H1 (cell line): Measurements from ENCODE around the gene CFDP1. TPM values are rescaled to one million over a fixed set of nuclear protein-coding genes. Genes with fewer than 3 reads are reported as not detected.

Experiments
- CTCF ChIA-PET: fragments of 300-600 bp; sonication (Branson Sonifier 250); formaldehyde crosslinking; loops from one replicate; lab custom pipeline; 2021; ENCODE audit not compliant: partially characterized antibody; lab: Charles Lee
- POLR2A ChIA-PET: fragments of 300-600 bp; sonication (Branson Sonifier 250); formaldehyde crosslinking; loops from one replicate; lab custom pipeline; 2021; ENCODE audit warnings: inconsistent platforms; ENCODE audit not compliant: partially characterized antibody; lab: Charles Lee
- DNase-seq, 2 experiments: peaks; one replicate each; pipeline versions ENCODE4 v3.0.0 to v3.0.0-alpha.2; 2010 to 2022; ENCODE audit warnings: low spot score in 2 of 2, low read depth in 1 of 2, mixed read lengths in 1 of 2
- FAIRE-seq: peaks from 2 replicates; lab custom pipeline; 2011; peaks lifted over from hg19 to GRCh38; lab: Jason Lieb, UNC
- H2AFZ ChIP-seq: 2 replicates; pipeline ENCODE4 v1.8.1; 2012; ENCODE audit warnings: low read length, inconsistent platforms
- H2AK5ac ChIP-seq: 2 replicates; pipeline ENCODE4 v1.6.1; 2013; ENCODE audit warnings: low read depth, low read length
- H2BK120ac ChIP-seq: replicated peaks from 2 replicates; pipeline ENCODE3; 2013; ENCODE audit warnings: low read depth, low read length, inconsistent platforms
- H2BK12ac ChIP-seq: 2 replicates; pipeline ENCODE4 v1.6.1; 2013; ENCODE audit warnings: low read depth, low read length
- H2BK15ac ChIP-seq: 2 replicates; pipeline ENCODE4 v1.6.1; 2013; ENCODE audit warnings: low read length
- H2BK20ac ChIP-seq: 2 replicates; pipeline ENCODE4 v1.6.1; 2013; ENCODE audit warnings: low read length
- H2BK5ac ChIP-seq: 2 replicates; pipeline ENCODE4 v1.6.1; 2013; ENCODE audit warnings: low read depth, low read length
- H3K14ac ChIP-seq: 2 replicates; pipeline ENCODE4 v1.6.1; 2013; ENCODE audit warnings: inconsistent platforms; ENCODE audit not compliant: insufficient read length
- H3K18ac ChIP-seq: 2 replicates; pipeline ENCODE4 v1.6.1; 2013; ENCODE audit warnings: low read length; ENCODE audit errors: extremely low read depth
- H3K23ac ChIP-seq: 2 replicates; pipeline ENCODE4 v1.6.1; 2013; ENCODE audit warnings: inconsistent platforms; ENCODE audit not compliant: insufficient read length
- H3K23me2 ChIP-seq: 2 replicates; pipeline ENCODE4 v1.6.1; 2013; ENCODE audit warnings: low read depth, low read length
- H3K27ac ChIP-seq: 2 replicates; pipeline ENCODE4 v1.6.1; 2011; ENCODE audit warnings: low read depth, low read length, inconsistent platforms
- H3K27me3 ChIP-seq, 4 experiments: replicated peaks in 1 of 4; 1 replicate in 1 of 4; 2 replicates in 3 of 4; pipeline versions ENCODE4 v1.6.1 to v1.8.1; 2011 to 2013; ENCODE audit warnings: low read length in 3 of 4, mild to moderate bottlenecking in 3 of 4, inconsistent platforms in 2 of 4, mixed read lengths in 2 of 4, moderate library complexity in 1 of 4; ENCODE audit not compliant: control insufficient read depth in 3 of 4, insufficient read depth in 3 of 4; ENCODE audit errors: extremely low read depth in 1 of 4
- H3K36me3 ChIP-seq, 4 experiments: 2 replicates each; pipeline versions ENCODE4 v1.6.1 to v1.8.1; 2011 to 2013; ENCODE audit warnings: mild to moderate bottlenecking in 4 of 4, low read length in 3 of 4, moderate library complexity in 2 of 4, control low read depth in 1 of 4, inconsistent platforms in 1 of 4; ENCODE audit not compliant: insufficient read depth in 4 of 4, control insufficient read depth in 2 of 4
- H3K4ac ChIP-seq: replicated peaks from 2 replicates; pipeline ENCODE3; 2013; ENCODE audit warnings: low read length, low read depth, mixed read lengths, inconsistent platforms; ENCODE audit not compliant: insufficient read length
- H3K4me1 ChIP-seq, 4 experiments: replicated peaks in 1 of 4; 1 replicate in 1 of 4; 2 replicates in 3 of 4; pipeline versions ENCODE4 v1.6.1 to v1.8.1; 2011 to 2013; ENCODE audit warnings: low read length in 3 of 4, inconsistent platforms in 2 of 4, mixed read lengths in 1 of 4; ENCODE audit not compliant: insufficient read depth in 4 of 4, control insufficient read depth in 3 of 4
- H3K4me2 ChIP-seq, 2 experiments: 2 replicates each; pipeline versions ENCODE4 v1.6.1 to v1.8.1; 2011 to 2013; ENCODE audit warnings: low read depth in 2 of 2, low read length in 2 of 2, control low read depth in 1 of 2, inconsistent platforms in 1 of 2, mild to moderate bottlenecking in 1 of 2; ENCODE audit not compliant: insufficient read depth in 1 of 2
- H3K4me3 ChIP-seq, 4 experiments: fragments of 200-600, 300-600 bp in 1 of 4; sonication (generic), shearing (Covaris generic), sonication (Bioruptor Twin) in 1 of 4; 2 replicates each; pipeline versions ENCODE4 v1.5.1 to v1.8.1; 2011 to 2016; ENCODE audit warnings: low read length in 4 of 4, low read depth in 3 of 4, control low read depth in 2 of 4, inconsistent platforms in 2 of 4, mild to moderate bottlenecking in 2 of 4, mixed read lengths in 1 of 4, moderate library complexity in 1 of 4; ENCODE audit not compliant: insufficient read depth in 2 of 4; ENCODE audit errors: extremely low read depth in 1 of 4
- H3K56ac ChIP-seq: replicated peaks from 2 replicates; pipeline ENCODE3; 2013; ENCODE audit warnings: low read depth, mild to moderate bottlenecking, mixed read lengths, low read length, inconsistent platforms; ENCODE audit not compliant: insufficient read length
- H3K79me1 ChIP-seq: 2 replicates; pipeline ENCODE4 v1.6.1; 2013; ENCODE audit warnings: low read depth, low read length, control low read depth
- H3K79me2 ChIP-seq, 2 experiments: 2 replicates each; pipeline versions ENCODE4 v1.6.1 to v1.8.1; 2012 to 2013; ENCODE audit warnings: low read length in 2 of 2, mild to moderate bottlenecking in 2 of 2, inconsistent platforms in 1 of 2; ENCODE audit not compliant: insufficient read depth in 2 of 2, control insufficient read depth in 1 of 2
- H3K9ac ChIP-seq, 4 experiments: replicated peaks in 1 of 4; 1 replicate in 1 of 4; 2 replicates in 3 of 4; pipeline versions ENCODE4 v1.6.1 to v1.8.1; 2011 to 2013; ENCODE audit warnings: low read depth in 3 of 4, low read length in 3 of 4, control low read depth in 2 of 4, mild to moderate bottlenecking in 2 of 4, moderate library complexity in 2 of 4, inconsistent platforms in 1 of 4; ENCODE audit errors: extremely low read depth in 1 of 4
- H3K9me3 ChIP-seq, 2 experiments: 2 replicates each; pipeline versions ENCODE4 v1.6.1 to v1.8.1; 2012 to 2013; ENCODE audit warnings: mild to moderate bottlenecking in 2 of 2, moderate library complexity in 2 of 2, control low read depth in 1 of 2, inconsistent platforms in 1 of 2, low read depth in 1 of 2, low read length in 1 of 2, mixed read lengths in 1 of 2; ENCODE audit not compliant: insufficient read depth in 2 of 2
- H4K20me1 ChIP-seq, 2 experiments: replicated peaks in 1 of 2; 2 replicates each; pipeline versions ENCODE3 to v1.8.1; 2011 to 2013; ENCODE audit warnings: inconsistent platforms in 2 of 2, low read length in 2 of 2, mild to moderate bottlenecking in 1 of 2; ENCODE audit not compliant: insufficient read depth in 2 of 2, control insufficient read depth in 1 of 2
- H4K5ac ChIP-seq: 2 replicates; pipeline ENCODE4 v1.6.1; 2013; ENCODE audit warnings: low read length, low read depth, mixed read lengths, inconsistent platforms; ENCODE audit not compliant: insufficient read length
- H4K8ac ChIP-seq: 2 replicates; pipeline ENCODE4 v1.8.0; 2013; ENCODE audit warnings: mild to moderate bottlenecking, moderate library complexity, low read length, inconsistent platforms; ENCODE audit not compliant: insufficient read depth; ENCODE audit errors: extremely low read depth
- H4K91ac ChIP-seq: replicated peaks from 2 replicates; pipeline ENCODE3; 2013; ENCODE audit warnings: low read length, mixed read lengths, inconsistent platforms; ENCODE audit not compliant: insufficient read length
- CBX5 ChIP-seq: fragments of 300-800, 300-1000 bp; sonication (generic); IDR thresholded peaks from 2 replicates; pipeline ENCODE4 v1.7.1; 2016; ENCODE audit warnings: antibody characterized with exemption, low read length, low read depth
- CREB1 ChIP-seq: IDR thresholded peaks from 2 replicates; pipeline ENCODE4 v1.6.1; 2012; ENCODE audit warnings: inconsistent platforms
- GABPA ChIP-seq: IDR thresholded peaks from 2 replicates; pipeline ENCODE4 v1.6.1; 2011; ENCODE audit warnings: mild to moderate bottlenecking, low read length, moderate library complexity, borderline replicate concordance; ENCODE audit not compliant: insufficient read depth
- HDAC2 ChIP-seq, 2 experiments: fragments of 300-600 bp in 1 of 2; sonication (generic) in 1 of 2; IDR thresholded peaks; 2 replicates each; pipeline ENCODE4 v1.6.1; 2011 to 2012; ENCODE audit warnings: low read depth in 2 of 2, low read length in 2 of 2, mild to moderate bottlenecking in 2 of 2, moderate library complexity in 2 of 2, borderline replicate concordance in 1 of 2, inconsistent platforms in 1 of 2
- MAFK ChIP-seq: IDR thresholded peaks from 2 replicates; pipeline ENCODE4 v1.6.1; 2012; ENCODE audit warnings: low read depth, mild to moderate bottlenecking, improper control_type of control experiment, low read length
- RAD21 ChIP-seq, 2 experiments: IDR thresholded peaks in 1 of 2; conservative IDR thresholded peaks in 1 of 2; 2 replicates each; pipeline ENCODE4 v1.6.1; 2011; ENCODE audit warnings: low read depth in 2 of 2, low read length in 2 of 2, improper control_type of control experiment in 1 of 2, inconsistent platforms in 1 of 2, mild to moderate bottlenecking in 1 of 2, moderate library complexity in 1 of 2
- TBP ChIP-seq: IDR thresholded peaks from 2 replicates; pipeline ENCODE4 v1.6.1; 2011; ENCODE audit warnings: low read depth, low read length, improper control_type of control experiment
- WGBS, 2 experiments: shearing (Covaris generic) in 1 of 2; methylation state at CpG; one replicate each; pipeline versions ENCODE4 v1.1.6 to v1.1.7; 2013 to 2015; ENCODE audit warnings: low lambda C conversion rate in 2 of 2, mixed read lengths in 2 of 2, inconsistent platforms in 1 of 2, low coverage in 1 of 2, missing lambda C conversion rate in 1 of 2; ENCODE audit not compliant: insufficient replicate concordance in 2 of 2, insufficient coverage in 1 of 2, insufficient read length in 1 of 2; ENCODE audit errors: extremely low coverage in 1 of 2, missing lambda C conversion rate in 1 of 2; 5-methylcytosine and 5-hydroxymethylcytosine counted together
- polyA plus RNA-seq, 7 experiments: library from polyadenylated mRNA; depleted of rRNA in 3 of 7; stranded (reverse) in 5 of 7; unstranded in 2 of 7; fragments of >200 nt in 5 of 7; fragments of 200-250 nt in 2 of 7; gene quantifications; 1 replicate in 5 of 7; 2 replicates in 1 of 7; 4 replicates in 1 of 7; pipeline versions ENCODE4 v1.2.1 to v1.2.3, GENCODE V29; 2011 to 2013; ENCODE audit warnings: missing spikeins in 2 of 7, mixed read lengths in 2 of 7
- total RNA-seq: library from RNA; stranded (reverse); fragmentation: NEBNext Ultra II Directional; extraction: Animal tissue kit (Norgen Biotek cat#: 25700); gene quantifications from 2 replicates; pipeline ENCODE4 v1.2.1, GENCODE V29; 2021

CFDP1 gene
- total and polyA plus RNA-seq, 2 of the 8 experiments (the other 6 are each of a cell fraction or from before 2014, with no cell fraction given): 25.5 to 77.3 TPM

- TF ChIP-seq MAFK (no peak), CBX5 (no peak), TBP (no peak), RAD21 (IDR thresholded peaks at IDR 0.05 in 1 of 2, conservative IDR thresholded peaks at IDR 0.05 in 1 of 2; ENCODE audit: low read depth in 2 of 2, low read length in 2 of 2) (no peak), CREB1 (no peak), HDAC2 (IDR thresholded peaks at IDR 0.05; ENCODE audit: borderline replicate concordance in 1 of 2, low read depth in 2 of 2, low read length in 2 of 2) (no peak), GABPA (no peak)
- Histone ChIP-seq H2BK15ac (no peak overlapping the region), H3K4ac (no peak overlapping the region), H3K18ac (no peak overlapping the region), H3K9me3 (no peaks in the 10 kb centered on the region), H3K4me2 (no peak overlapping the region), H3K23ac (no peak overlapping the region), H2AFZ (no peak overlapping the region), H2BK120ac (no peak overlapping the region), H3K79me2 (no peaks in the 10 kb centered on the region), H3K27ac (no peak overlapping the region), H3K36me3 (peaks cover 0 to 4% (median under 1%) of the 10 kb centered on the region in 4 experiments; a peak in 2 of 8 replicates), H3K79me1 (no peaks in the 10 kb centered on the region), H3K4me3 (no peak overlapping the region), H2BK5ac (no peak overlapping the region), H4K20me1 (no peaks in the 10 kb centered on the region), H2BK12ac (no peak overlapping the region), H3K27me3 (no peaks in the 10 kb centered on the region), H3K9ac (no peak overlapping the region), H4K91ac (no peak overlapping the region), H4K5ac (no peak overlapping the region), H3K23me2 (no peaks in the 10 kb centered on the region), H3K4me1 (no peaks in the 10 kb centered on the region; a peak in 1 of 7 replicates), H3K14ac (no peak overlapping the region), H4K8ac (no peak overlapping the region), H2AK5ac (no peak overlapping the region), H3K56ac (no peak overlapping the region), H2BK20ac (no peak overlapping the region)
- ChIA-PET POLR2A (interaction anchor here (1.7 kb wide), 1 partner anchor 9 kb away, joined by 3 read pairs; no protein-coding TSS in a partner anchor), CTCF (interaction anchor here (0.7 to 1.3 kb wide), 3 partner anchors 27 to 111 kb away, joined by 3 to 5 read pairs (median 3); no protein-coding TSS in a partner anchor)
- DNase-seq: no peak
- FAIRE-seq: no peak
- WGBS, 2 experiments: 100% methylated on average over 1 of the region's 1 CpG; no CpG with 5 or more reads in 1 of the 2 experiments
Observed at GRCh38 chr16:75309899-75310430, 123.3 kb downstream of the CFDP1 start.
